Left renal pelvis (tissue), 4 donors: Measurements from ENCODE around the gene PPIL6. TPM values are rescaled to one million over a fixed set of nuclear protein-coding genes. Genes with fewer than 3 reads are reported as not detected.
"Not testable (repeated sequence)": the region's sequence is repeated elsewhere in the genome, so short reads cannot be mapped to it uniquely, and the experiment has no call there.

Experiments used
- DNase-seq, 4 donors: peaks; one replicate each; pipeline ENCODE4 v3.0.0-alpha.2; 2013; ENCODE audit warnings: low read depth in 4 of 4, low spot score in 3 of 4
- polyA plus RNA-seq, 4 donors: library from polyadenylated mRNA; unstranded; fragments of 120-200 nt; gene quantifications; one replicate each; pipeline ENCODE4 v1.2.1, GENCODE V29; 2013; ENCODE audit not compliant: insufficient read length in 4 of 4

Gene PPIL6
- polyA plus RNA-seq, 4 donors: 4.8 to 19.8 (median 18.2) TPM

GRCh38 chr6:109467696-109468095 is 27.3 kb upstream of the PPIL6 start:
- DNase-seq: no peak

- no peak for DNase-seq
Measured at GRCh38 chr6:109466212-109466923, 25.9 kb upstream of the PPIL6 start.

- DNase-seq: no peak
Measured at GRCh38 chr6:109465772-109466171, 25.3 kb upstream of the PPIL6 start.

GRCh38 chr6:109461733-109462526 is 21.5 kb upstream of the PPIL6 start:
- no peak for DNase-seq

GRCh38 chr6:109461205-109461604 is 20.8 kb upstream of the PPIL6 start:
- not testable (repeated sequence) for DNase-seq

GRCh38 chr6:109460161-109460829 is 19.9 kb upstream of the PPIL6 start:
- no peak for DNase-seq

- DNase-seq: no peak
Measured at GRCh38 chr6:109458774-109459531, 18.5 kb upstream of the PPIL6 start.

GRCh38 chr6:109457562-109457996 is 17.2 kb upstream of the PPIL6 start:
- no peak for DNase-seq

- no peak for DNase-seq
Measured at GRCh38 chr6:109456710-109457561, 16.5 kb upstream of the PPIL6 start.

GRCh38 chr6:109456111-109456583 is 15.7 kb upstream of the PPIL6 start:
- DNase-seq: no peak

- no peak for DNase-seq
Measured at GRCh38 chr6:109455437-109456110, 15.1 kb upstream of the PPIL6 start, which contains the start of gene MICAL1. TSS of gene MICAL1 (minus strand) at chr6:109455772. CDS start at chr6:109454196, 1,576 bp downstream.

- no peak for DNase-seq
Measured at GRCh38 chr6:109454496-109455436, 14.3 kb upstream of the PPIL6 start.

GRCh38 chr6:109453594-109454495 is 13.4 kb upstream of the PPIL6 start:
- no peak for DNase-seq

- DNase-seq: no peak
Measured at GRCh38 chr6:109453156-109453555, 12.7 kb upstream of the PPIL6 start.

- DNase-seq: no peak
Measured at GRCh38 chr6:109452181-109452580, 11.8 kb upstream of the PPIL6 start.

GRCh38 chr6:109451376-109451775 is 10.9 kb upstream of the PPIL6 start:
- no peak for DNase-seq

- no peak for DNase-seq
Measured at GRCh38 chr6:109450801-109451200, 10.4 kb upstream of the PPIL6 start.
